ENCODE measurements around the gene CYTH1. TPM values are rescaled to one million over a fixed set of nuclear protein-coding genes. Genes with fewer than 3 reads are reported as not detected.

CYTH1 gene
- total RNA-seq, 1 experiment from 2014 or later: 46.7 TPM

- ChIA-PET POLR2A (no interaction called here), CTCF (no interaction called here)
- Histone ChIP-seq H3K27me3 (ENCODE audit: control insufficient read depth, insufficient read depth, low read length) (no peaks in the 10 kb centered on the region), H3K27ac (ENCODE audit: low read length) (no peak overlapping the region), H3K4me1 (ENCODE audit: control insufficient read depth, insufficient read depth, low read length) (0 out of 2 replicates have a peak, but pooled peaks cover 4% of the 10 kb centered on the region), H3K9me3 (ENCODE audit: control insufficient read depth, insufficient read depth, low read depth, low read length) (no peaks in the 10 kb centered on the region), H3K4me3 (ENCODE audit: low read depth in 2 of 2, low read length in 2 of 2) (no peak overlapping the region), H3K36me3 (ENCODE audit: control insufficient read depth, insufficient read depth, low read length) (no peaks in the 10 kb centered on the region)
- no TSS peak for BruUV-seq (replicated peaks)
- TF ChIP-seq, protein P1, sequence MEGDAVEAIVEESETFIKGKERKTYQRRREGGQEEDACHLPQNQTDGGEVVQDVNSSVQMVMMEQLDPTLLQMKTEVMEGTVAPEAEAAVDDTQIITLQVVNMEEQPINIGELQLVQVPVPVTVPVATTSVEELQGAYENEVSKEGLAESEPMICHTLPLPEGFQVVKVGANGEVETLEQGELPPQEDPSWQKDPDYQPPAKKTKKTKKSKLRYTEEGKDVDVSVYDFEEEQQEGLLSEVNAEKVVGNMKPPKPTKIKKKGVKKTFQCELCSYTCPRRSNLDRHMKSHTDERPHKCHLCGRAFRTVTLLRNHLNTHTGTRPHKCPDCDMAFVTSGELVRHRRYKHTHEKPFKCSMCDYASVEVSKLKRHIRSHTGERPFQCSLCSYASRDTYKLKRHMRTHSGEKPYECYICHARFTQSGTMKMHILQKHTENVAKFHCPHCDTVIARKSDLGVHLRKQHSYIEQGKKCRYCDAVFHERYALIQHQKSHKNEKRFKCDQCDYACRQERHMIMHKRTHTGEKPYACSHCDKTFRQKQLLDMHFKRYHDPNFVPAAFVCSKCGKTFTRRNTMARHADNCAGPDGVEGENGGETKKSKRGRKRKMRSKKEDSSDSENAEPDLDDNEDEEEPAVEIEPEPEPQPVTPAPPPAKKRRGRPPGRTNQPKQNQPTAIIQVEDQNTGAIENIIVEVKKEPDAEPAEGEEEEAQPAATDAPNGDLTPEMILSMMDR (IDR thresholded peaks at IDR 0.05): no peak
- TF ChIP-seq SIN3A (IDR thresholded peaks at IDR 0.05; ENCODE audit: borderline replicate concordance, insufficient read depth, low read depth, low read length) (no peak), POLR2AphosphoS5 (IDR thresholded peaks at IDR 0.05; ENCODE audit: low read depth, low read length) (no peak), TCF7L2 (IDR thresholded peaks at IDR 0.05; ENCODE audit: low read depth, low read length) (no peak)
- TF ChIP-seq, protein P2, sequence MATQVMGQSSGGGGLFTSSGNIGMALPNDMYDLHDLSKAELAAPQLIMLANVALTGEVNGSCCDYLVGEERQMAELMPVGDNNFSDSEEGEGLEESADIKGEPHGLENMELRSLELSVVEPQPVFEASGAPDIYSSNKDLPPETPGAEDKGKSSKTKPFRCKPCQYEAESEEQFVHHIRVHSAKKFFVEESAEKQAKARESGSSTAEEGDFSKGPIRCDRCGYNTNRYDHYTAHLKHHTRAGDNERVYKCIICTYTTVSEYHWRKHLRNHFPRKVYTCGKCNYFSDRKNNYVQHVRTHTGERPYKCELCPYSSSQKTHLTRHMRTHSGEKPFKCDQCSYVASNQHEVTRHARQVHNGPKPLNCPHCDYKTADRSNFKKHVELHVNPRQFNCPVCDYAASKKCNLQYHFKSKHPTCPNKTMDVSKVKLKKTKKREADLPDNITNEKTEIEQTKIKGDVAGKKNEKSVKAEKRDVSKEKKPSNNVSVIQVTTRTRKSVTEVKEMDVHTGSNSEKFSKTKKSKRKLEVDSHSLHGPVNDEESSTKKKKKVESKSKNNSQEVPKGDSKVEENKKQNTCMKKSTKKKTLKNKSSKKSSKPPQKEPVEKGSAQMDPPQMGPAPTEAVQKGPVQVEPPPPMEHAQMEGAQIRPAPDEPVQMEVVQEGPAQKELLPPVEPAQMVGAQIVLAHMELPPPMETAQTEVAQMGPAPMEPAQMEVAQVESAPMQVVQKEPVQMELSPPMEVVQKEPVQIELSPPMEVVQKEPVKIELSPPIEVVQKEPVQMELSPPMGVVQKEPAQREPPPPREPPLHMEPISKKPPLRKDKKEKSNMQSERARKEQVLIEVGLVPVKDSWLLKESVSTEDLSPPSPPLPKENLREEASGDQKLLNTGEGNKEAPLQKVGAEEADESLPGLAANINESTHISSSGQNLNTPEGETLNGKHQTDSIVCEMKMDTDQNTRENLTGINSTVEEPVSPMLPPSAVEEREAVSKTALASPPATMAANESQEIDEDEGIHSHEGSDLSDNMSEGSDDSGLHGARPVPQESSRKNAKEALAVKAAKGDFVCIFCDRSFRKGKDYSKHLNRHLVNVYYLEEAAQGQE (IDR thresholded peaks at IDR 0.05; ENCODE audit: insufficient read depth in 1 of 2, low read depth in 2 of 2, low read length in 1 of 2): no peak
- DNase-seq (ENCODE audit: low read depth, low spot score): no peak
- no peak for ATAC-seq
- in situ Hi-C loops (cut with HindIII; ENCODE audit: low pct_unique_long_range_greater_than_20kb, low sequenced_read_pairs): no loop called here
- intact Hi-C loops (cut with micrococcal nuclease; ENCODE audit: unreplicated experiment): no loop called here
These were observed 123.7 kb downstream of the CYTH1 start for GRCh38 chr17:78658281-78658785.

GRCh38 chr17:78655251-78655940 lies 126.7 kb downstream of the CYTH1 start:
- no TSS peak for BruUV-seq (replicated peaks)
- POLR2A ChIA-PET: no interaction called here
- ATAC-seq: no peak
- in situ Hi-C loops (cut with HindIII; ENCODE audit: low pct_unique_long_range_greater_than_20kb, low sequenced_read_pairs): no loop called here
- no peaks in the 10 kb centered on the region for H3K9me3 ChIP-seq (ENCODE audit: control insufficient read depth, insufficient read depth, low read depth, low read length)
- no peak overlapping the region for H3K4me3 ChIP-seq (ENCODE audit: low read depth in 2 of 2, low read length in 2 of 2)
- TF ChIP-seq SIN3A (IDR thresholded peaks at IDR 0.05; ENCODE audit: borderline replicate concordance, insufficient read depth, low read depth, low read length): no peak
- no peak for TF ChIP-seq TCF7L2 (IDR thresholded peaks at IDR 0.05; ENCODE audit: low read depth, low read length)
- TF ChIP-seq, protein P1 (IDR thresholded peaks at IDR 0.05): no peak
- TF ChIP-seq, protein P2 (IDR thresholded peaks at IDR 0.05; ENCODE audit: insufficient read depth in 1 of 2, low read depth in 2 of 2, low read length in 1 of 2): no peak
- TF ChIP-seq POLR2AphosphoS5 (IDR thresholded peaks at IDR 0.05; ENCODE audit: low read depth, low read length): no peak
- no peak overlapping the region for H3K27ac ChIP-seq (ENCODE audit: low read length)
- intact Hi-C loops (cut with micrococcal nuclease; ENCODE audit: unreplicated experiment): no loop called here
- CTCF ChIA-PET: no interaction called here
- no peaks in the 10 kb centered on the region for H3K4me1 ChIP-seq (ENCODE audit: control insufficient read depth, insufficient read depth, low read length)
- H3K36me3 ChIP-seq (ENCODE audit: control insufficient read depth, insufficient read depth, low read length): no peaks in the 10 kb centered on the region
- no peak for DNase-seq (ENCODE audit: low read depth, low spot score)
- no peaks in the 10 kb centered on the region for H3K27me3 ChIP-seq (ENCODE audit: control insufficient read depth, insufficient read depth, low read length)
